Measurements from ENCODE around the gene SPDYE8.
"Not testable (repeated sequence)": the region's sequence is repeated elsewhere in the genome, so short reads cannot be mapped to it uniquely, and the experiment has no call there.

Gene SPDYE8, protein sequence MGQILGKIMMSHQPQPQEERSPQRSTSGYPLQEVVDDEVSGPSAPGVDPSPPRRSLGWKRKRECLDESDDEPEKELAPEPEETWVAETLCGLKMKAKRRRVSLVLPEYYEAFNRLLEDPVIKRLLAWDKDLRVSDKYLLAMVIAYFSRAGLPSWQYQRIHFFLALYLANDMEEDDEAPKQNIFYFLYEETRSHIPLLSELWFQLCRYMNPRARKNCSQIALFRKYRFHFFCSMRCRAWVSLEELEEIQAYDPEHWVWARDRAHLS

DNA sequence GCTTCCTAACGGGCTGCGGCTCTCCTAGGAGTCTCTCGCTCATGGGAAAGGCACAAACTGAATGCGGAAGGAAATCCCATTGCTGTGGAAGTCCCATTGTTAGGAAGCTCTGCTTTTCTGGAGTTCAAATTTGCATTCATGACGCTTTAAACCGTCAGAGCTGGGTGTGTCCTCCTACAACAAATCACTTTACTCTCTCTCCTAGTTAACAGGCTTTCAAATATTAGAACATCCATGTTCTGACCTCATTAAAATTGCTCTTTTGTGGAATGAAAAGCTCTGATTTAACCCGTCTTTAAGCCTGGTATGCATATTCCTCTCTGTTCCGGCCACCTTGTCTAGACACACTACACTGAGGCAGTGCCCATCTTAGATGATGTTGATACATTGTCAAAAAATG lies at the start of gene SPDYE8:
Gene SPDYE8 (minus strand): TSS at position 101 of the 400 bp plus-strand sequence. CDS start 1,800 bp downstream, outside the sequence.
- not testable (repeated sequence) for DNase-seq

DNA sequence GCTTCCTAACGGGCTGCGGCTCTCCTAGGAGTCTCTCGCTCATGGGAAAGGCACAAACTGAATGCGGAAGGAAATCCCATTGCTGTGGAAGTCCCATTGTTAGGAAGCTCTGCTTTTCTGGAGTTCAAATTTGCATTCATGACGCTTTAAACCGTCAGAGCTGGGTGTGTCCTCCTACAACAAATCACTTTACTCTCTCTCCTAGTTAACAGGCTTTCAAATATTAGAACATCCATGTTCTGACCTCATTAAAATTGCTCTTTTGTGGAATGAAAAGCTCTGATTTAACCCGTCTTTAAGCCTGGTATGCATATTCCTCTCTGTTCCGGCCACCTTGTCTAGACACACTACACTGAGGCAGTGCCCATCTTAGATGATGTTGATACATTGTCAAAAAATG lies 28.2 kb upstream of the SPDYE8 start, which contains the start of gene SPDYE11:
Gene SPDYE11 (minus strand): TSS at position 101 of the 400 bp plus-strand sequence. CDS start 1,800 bp downstream, outside the sequence.
- DNase-seq, result not testable (repeated sequence)

GRCh38 chr7:73006491-73006890 lies 23.1 kb downstream of the SPDYE8 start:
- DNase-seq, result not testable (repeated sequence)

DNA sequence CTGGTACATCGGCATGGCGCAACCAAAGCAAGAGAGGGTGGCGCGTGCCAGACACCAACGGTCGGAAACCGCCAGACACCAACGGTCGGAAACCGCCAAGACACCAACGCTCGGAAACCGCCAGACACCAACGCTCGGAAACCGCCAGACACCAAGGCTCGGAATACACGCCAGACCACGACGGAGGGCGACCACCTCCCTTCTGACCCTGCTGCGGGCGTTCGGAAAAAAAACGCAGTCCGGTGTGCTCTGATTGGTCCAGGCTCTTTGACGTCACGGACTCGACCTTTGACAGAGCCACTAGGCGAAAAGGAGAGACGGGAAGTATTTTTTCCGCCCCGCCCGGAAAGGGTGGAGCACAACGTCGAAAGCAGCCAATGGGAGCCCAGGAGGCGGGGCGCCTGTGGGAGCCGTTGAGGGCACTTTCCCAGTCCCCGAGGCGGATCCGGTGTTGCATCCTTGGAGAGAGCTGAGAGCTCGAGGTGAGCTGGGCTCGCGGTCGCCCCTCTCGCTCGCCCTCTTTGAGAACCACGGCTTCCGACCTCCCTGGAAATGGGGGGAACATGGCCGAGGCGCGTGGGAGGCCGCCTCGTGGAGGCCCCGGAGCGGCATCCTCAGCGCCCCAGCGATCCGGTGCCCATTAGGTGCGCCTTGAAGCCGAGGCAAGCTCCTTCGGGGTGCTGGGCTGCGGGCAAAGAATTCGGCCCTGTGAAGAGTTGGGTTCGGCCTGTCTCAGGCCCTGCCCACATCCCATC lies 23.7 kb downstream of the SPDYE8 start:
- not testable (repeated sequence) for DNase-seq

GRCh38 chr7:73005356-73005692 lies 24.2 kb downstream of the SPDYE8 start:
- DNase-seq, result not testable (repeated sequence)

GRCh38 chr7:72997887-72998468 lies 31.6 kb downstream of the SPDYE8 start:
- not testable (repeated sequence) for DNase-seq

GRCh38 chr7:72997447-72997846 lies 32.1 kb downstream of the SPDYE8 start:
- DNase-seq, result not testable (repeated sequence)

- DNase-seq, result not testable (repeated sequence)
Measured at GRCh38 chr7:72995484-72995883, 34.1 kb downstream of the SPDYE8 start.

DNA sequence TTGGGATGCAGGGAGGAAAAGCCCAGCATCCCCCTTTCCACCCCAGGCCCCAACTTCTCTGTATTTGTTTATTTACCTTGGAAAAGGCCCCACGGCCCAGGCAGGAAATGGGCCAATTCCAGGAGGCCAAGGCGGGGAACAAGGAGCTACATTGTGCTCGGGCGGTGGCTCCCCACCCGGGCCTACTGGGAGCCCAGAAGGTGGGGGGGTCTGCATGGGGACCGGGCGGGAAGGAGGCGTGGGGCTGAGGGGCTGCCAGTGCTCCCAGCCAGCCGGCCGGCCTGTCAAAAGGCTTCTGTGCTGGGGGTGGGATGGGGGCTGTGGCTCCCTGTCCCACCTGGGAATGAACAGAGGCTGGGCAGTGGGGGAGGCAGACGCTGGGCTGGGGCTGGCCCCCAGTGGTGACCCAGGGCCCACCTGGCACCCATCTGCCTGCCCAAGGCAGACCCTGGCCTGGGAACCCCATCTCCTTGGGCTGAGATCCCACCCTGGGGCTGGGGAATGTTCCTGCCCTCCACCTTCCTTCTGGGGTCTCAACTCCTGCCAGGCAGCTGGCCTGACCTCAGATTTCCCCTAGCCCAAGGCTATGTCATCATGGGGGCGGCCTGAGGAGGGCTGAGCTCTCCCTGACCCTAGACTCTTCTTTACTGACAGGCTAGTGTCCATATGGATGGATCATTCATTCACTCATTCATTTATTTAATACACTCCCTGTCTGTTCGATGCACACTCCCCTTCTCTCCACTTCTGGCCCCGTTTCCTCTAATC lies 39.2 kb downstream of the SPDYE8 start:
- not testable (repeated sequence) for DNase-seq

DNA sequence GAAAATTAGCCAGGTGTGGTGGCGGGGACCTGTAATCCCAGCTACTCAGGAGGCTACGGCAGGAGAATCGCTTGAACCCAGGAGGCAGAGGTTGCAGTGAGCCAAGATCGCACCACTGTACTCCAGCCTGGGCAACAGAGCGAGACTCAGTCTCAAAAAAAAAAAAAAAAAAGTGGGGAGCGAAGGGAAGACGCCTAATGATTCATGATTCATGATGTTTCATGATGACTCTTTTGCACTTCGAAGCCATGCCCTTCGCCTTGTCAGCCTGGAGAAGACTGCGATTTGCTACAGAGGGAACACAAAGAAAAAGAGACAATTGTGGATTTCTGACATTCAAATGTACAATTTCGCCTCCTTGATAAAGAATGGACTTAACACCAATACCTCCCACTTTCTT lies 47.5 kb downstream of the SPDYE8 start:
- not testable (repeated sequence) for DNase-seq

DNA sequence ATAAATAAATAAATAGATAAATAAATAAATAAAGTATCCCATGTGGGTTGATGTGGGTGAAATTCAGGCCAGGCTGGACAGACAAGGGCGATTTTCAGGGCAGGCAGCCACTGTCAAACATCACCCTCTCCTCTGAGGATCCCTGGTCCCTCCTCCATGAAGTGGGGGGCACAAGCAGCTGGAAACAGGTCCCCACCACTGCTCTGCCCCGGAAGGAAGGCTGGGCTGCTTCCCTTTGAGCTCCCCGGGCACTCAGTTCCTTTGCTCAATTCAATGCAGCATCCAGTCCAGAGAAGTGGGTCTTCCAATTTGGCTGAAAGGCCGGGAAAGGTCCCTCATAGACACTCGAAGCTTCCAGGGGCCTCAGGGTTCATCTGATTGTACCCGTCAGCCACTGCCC lies 49.2 kb downstream of the SPDYE8 start:
- not testable (repeated sequence) for DNase-seq

DNA sequence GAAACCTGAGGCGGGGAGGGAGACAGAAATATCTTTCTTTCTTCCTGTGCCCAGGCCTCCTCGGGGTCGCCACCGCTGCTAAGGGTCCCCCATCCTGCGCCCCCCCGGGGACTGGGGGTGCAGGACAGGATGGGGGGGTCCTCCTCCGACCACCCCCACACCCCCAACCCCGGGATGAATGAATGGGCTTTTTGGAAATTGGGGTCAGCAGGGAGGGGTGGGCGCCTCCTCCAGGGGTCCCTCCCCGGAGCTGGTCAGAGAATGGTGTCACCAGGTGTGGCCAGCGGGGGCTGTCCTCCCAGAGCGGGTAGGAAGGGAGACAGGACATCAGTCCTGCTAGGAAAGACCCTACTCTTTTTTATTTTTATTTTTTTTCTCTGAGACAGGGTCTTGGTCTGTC lies 53.1 kb downstream of the SPDYE8 start:
- DNase-seq, result not testable (repeated sequence)

GRCh38 chr7:72975656-72976286 lies 53.8 kb downstream of the SPDYE8 start:
- DNase-seq, result not testable (repeated sequence)

DNA sequence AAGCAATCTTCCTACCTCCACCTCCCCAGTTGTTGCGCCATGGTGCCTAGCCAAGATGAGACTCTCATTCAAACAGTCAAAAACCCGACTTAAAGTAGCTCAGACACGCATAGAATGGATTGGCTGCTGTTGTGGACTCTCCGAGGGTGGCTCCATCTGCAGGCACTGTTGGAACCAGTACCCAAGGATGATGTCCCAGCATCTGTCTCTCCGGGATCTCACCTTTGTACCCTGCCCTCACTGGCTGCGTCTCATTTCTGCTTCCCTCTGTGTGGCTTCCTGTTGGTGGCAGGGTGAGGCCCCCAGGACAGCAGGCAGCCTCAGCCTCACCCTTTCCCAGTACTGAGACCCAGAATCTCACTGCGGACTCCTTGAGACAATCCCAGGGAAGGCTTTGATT lies 54.8 kb downstream of the SPDYE8 start:
- not testable (repeated sequence) for DNase-seq

DNA sequence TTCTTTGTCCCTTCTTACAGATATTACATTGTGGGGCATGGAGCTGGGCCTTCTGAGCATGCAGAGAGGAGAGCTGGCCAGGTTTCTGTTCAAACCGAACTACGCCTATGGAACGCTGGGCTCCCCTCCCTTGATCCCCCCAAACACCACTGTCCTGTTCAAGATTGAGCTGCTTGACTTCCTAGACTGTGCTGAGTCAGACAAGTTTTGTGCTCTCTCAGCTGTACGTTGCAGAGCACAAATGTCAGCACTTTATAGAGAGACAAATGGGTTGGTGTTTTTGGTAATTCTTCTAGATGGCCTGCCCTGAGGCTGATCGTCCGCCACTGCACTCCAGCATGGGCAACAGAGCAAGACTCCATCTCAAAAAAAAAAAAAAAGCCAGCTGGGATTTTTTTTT lies 58.1 kb downstream of the SPDYE8 start:
- not testable (repeated sequence) for DNase-seq
